ENCODE measurements around the gene PCBP3.

GRCh38 chr21:45894450-45894825 lies 250.9 kb downstream of the PCBP3 start:
- no peak for TF ChIP-seq CTCF (IDR thresholded peaks at IDR 0.05)
- TF ChIP-seq ZFX (IDR thresholded peaks at IDR 0.05; ENCODE audit: borderline replicate concordance) = no peak

All from 22Rv1 (cell line).